GM19328 (cell line): ENCODE measurements around the gene LRRC63.
A peak's percentile ranks its signal among the peaks of the same experiment; 100 is the strongest.
"Not testable (repeated sequence)": the region's sequence is repeated elsewhere in the genome, so short reads cannot be mapped to it uniquely, and the experiment has no call there.

Source experiments
- ATAC-seq: cut with Tn5 transposase; IDR thresholded peaks from one replicate; pipeline ENCODE4 v1.9.1; 2021; ENCODE audit warnings: mild to moderate bottlenecking, moderate library complexity; ENCODE audit not compliant: unreplicated experiment

The LRRC63 gene

DNA sequence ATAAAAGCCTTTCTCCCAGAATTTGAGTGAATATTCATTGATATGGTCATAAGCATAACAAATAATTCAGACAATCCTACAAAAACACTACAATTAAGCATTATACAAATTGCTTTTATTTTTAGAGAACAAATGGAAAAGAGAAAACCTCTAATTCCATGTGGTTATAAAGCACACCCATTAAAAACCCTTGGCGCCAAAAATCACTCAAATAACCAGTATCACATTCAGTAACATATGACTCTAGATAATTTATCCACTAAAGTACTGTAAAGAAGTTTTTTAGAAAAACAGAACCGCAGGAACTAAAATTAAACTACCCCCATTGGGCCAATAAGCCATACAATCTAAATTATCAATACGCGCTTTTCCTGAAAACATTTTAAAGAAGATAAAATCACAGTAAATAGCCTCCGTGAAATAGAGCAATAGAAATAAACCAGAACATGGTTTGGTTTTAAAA, 30.3 kb upstream of the LRRC63 start:
- ATAC-seq: no peak

DNA sequence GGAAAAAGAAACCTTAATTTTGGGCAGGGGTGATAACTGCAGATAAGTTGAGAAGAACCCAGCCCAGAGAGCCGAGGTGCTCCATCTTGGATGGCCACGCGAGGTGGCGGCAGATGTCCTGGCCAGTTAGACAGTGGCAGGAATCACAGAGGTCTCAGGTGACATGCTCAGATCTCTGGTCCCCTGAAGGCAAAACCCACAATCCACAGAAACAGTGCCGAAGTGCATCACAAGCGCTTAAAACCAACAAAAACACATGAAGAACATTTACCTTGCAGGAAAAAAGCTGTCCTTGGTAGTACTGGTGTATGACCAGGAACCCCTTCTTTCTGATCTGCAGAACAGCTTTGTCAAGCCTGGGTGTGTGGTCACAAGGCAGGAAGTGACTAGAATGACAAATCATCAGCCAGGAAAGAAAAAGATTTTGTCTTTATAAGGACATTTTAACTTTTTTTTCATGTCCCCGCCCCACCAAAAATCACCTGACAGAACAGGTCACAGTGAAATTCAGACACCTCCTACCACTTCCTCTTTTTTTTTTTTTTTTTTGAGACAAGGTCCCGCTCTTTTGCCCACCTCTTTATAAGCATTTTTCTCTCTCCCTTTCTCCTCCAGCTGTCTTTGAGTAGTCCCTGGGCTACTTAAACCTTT, 29.8 kb upstream of the LRRC63 start, which contains the start of gene LCP1:
Gene LCP1, minus strand, starts transcription at position 338 of the 651 bp plus-strand sequence. CDS start 22,515 bp downstream, outside the sequence.
- ATAC-seq: peak; percentile 63

DNA sequence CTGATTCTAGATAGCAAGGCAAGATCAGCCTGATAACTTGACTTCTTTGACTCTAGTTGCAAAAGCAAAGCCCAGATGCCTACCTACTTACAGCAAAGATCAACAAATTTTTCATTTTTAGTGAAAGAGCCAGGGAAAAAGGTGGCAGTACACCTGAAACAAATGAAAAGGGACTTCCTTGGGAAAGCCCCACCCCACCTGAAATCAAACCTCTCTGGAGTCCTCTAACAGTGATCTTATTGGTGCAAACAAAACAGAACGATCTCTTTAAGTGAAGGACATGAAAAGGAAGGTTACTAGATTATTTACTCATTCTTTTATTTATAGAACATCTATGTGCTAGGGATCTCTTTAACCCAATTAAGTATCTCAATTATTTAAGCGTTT, 29.2 kb upstream of the LRRC63 start:
- no peak for ATAC-seq

DNA sequence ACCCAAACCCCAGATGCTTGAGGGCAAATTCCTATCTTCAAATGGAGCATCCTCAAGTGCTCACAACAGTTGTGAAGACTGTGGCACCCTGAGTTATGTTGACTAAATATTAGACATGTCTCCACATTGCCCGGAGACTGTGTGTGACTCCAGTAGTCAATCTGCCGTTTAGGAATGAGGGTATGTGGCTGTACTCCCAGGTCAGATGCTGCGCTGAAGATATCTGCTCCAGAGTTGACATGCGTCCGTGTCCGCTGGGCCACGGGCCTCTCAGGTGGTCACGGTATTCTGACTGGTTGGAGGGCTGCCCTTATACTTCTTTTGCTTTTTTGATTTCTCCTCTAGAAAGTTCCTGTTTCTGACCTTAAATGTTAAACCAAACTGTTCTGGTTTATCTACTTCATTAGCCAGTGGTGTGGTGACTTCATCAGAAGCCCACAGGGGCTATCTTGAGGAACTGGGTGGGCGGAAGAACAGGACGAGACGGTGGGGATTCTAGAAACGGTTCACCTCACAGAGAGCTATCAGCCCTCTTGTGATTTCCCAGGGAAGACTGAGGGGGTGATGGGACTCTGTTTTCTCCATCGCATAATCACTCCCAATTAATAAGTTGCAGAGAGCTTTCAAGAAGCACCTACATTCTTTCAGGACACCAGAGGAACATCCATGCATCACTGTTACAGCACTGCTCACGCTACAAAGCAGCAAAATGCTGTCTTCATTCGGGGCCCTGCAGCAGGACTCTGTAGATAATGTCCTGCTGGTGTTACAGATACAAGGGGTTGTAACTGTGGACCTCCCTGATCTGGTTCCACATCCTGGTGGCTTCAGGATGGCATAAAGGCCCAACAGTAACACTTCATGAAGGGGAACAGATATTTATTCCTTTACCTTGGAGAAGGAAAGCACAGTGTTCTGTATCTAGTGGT, 28.4 kb upstream of the LRRC63 start:
- ATAC-seq: no peak

DNA sequence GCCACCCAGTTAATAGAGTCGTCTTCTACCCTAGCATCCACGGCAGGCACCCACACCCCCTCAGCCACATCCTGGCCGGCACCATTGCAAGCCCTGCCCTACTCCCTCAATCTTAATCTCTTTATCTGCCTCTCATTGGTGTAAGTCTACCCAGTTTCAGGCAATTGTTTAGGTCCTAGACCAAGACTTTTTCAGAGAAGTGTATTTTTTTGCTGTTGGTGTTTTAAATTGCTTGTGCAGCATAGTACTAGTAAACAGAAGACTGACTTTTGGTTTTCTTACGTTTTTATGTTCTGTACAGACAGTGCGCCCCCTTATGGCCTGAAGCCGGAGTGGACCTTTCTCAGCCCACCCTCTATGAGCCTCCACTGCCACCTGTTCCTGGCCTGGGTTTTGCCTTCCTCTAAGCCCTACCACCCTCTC, 27.4 kb upstream of the LRRC63 start:
- peak; percentile 39 for ATAC-seq

DNA sequence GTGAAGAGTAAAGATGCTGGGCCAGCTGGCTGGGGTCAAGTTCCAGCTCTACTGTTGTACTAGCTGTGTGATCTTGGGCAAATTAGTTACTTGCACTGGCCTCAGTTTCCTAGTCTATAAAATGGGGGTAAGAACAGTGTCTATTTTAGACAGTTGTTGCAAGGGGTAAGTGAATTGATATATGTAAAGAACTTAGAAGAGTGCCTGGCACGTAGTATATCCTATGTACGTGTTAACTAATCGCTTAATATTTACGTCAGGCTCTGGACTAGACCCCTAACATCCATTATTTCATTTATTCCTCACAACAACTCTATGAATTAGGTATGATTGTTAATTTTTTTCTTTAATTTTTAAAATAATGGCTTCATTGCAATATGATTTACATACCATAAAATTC, 26.1 kb upstream of the LRRC63 start:
- no peak for ATAC-seq

DNA sequence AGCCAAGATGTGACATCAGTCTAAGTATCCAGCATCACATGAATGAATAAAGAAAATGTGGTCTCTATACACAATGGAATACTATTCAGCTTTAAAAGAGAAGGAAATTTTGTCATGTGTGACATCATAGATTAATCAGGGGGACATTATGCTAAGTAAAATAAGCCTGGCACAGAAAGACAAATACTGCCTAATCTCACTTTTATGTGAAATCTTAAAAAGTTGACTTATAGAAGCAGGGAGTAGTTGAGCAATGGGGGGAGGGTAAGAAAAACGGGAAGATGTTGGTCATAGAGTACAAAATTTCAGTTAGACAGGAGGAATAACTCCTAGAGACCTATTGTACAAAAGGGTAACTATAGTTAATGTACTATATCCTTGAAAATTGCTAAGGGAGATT, 19.3 kb upstream of the LRRC63 start:
- no peak for ATAC-seq

DNA sequence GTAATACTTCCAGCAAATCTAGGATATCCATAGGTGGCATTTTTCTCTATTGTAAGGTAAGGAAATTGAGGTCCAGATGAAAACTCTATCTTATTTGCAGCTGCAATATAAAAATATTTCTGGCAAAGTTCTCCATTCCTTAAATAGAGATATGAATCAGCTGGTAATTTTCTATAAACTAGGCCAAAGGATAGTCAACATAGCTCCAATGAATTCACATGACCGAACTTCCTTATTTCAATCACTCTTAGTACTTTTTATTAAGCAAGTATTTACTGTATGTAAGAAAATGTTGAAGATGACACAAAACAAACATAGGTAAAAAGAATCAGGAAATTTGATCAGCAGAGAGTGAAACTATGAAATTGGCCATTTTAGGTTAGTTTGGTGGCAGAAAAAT, 16.7 kb upstream of the LRRC63 start:
- ATAC-seq: no peak

DNA sequence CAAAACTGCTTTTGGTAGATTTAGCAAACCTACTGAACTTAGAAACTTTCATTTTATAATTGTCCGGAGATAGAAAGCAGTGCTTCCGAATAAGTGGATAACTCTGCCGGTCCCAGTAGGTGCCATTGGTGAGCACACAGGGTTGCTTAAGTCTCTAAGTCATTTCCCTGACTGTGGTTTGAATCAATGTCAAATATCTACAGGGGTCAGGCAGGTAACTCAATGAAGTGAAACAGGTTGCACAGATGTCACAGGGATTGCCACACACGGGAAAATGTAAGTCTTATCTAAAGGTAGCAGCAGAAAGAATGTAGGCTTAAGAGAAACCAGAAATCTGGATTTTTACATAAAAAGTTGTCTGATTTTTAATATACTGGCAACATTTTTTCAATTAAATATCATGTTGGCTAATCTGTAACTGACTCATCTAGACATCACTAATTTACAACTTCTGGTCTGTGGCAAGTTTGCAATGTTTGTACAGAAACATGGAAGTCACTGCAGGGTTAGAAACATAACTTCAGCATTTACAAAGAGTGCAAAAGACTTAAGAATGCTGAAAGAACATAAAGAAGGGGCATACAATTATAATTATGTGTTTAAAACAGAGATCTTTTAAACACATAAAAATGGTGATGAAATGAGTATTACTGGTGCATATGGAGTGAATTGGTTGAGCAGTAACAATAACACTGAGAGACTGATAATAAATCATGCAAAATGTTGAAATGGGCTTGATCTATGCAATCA, 14.3 kb upstream of the LRRC63 start:
- no peak for ATAC-seq

DNA sequence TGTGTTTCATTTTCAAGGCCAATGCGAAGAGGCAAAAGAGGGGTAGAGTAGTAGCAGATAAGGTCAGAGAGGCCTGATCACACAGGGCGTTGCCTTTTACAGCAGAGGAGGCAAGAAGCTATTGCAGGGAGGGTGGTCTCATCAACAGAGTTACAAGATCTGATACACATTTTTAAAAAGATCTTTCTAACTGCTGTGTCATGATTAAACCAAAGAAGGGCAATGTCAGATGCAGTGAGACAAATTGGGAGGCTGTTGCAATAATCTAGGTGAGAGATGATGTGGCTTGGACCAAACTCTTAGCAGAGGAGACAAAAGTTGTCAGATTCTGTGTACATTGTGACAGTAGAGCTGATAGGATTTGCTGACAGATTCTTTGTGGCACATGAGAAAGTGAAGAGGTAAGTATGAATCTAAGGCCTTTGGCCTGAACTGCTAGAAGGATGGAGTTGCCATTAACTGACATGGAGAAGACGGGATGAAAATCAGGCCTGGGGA, 13.0 kb upstream of the LRRC63 start:
- no peak for ATAC-seq

DNA sequence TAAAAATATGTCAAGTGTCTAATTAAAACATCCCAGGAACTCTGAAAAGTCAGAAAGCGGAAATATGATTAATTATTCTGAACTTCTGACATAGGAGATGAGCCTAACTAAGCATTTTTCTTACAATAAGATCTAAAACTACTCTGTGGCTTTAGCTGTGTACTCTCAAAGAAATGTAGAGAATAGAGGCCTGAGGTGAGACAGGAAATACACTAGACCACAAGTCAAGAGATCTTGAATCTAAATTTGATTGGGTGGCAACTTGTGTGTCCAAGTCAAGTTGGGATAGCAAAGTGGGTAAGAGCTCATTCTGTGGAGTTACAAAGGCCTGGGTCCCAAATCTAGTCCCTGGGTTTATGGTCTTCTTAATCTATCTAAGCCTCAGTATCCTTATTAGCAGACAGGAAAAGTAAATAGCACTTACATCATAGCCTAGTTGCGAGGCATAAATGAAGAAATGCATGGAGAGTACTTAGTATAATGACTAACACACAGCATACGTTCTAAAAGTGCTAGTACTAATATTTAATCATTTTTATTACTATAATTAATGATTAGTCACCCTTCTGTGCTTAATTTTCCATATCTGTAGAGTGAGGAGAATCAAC, 9.4 kb upstream of the LRRC63 start:
- no peak for ATAC-seq

DNA sequence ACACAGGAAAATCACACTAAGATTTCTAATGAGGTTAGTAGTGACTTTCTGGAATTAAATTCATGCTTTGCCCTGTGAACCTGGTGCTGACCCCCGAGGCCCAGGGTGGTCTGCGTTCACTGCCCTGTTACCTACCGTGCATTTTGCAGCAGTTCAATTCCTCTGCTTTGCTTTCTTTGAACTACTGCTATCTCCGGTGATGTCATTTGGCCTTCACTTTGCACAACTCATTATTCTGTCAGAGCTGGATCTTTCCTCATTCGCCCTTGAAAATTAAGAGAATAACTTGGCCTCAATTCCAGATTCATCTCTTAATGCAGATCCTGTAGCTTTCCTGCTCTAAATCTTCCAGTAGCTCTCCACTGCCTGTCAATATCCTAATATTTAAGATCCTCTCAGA, 8.8 kb upstream of the LRRC63 start:
- ATAC-seq: no peak

DNA sequence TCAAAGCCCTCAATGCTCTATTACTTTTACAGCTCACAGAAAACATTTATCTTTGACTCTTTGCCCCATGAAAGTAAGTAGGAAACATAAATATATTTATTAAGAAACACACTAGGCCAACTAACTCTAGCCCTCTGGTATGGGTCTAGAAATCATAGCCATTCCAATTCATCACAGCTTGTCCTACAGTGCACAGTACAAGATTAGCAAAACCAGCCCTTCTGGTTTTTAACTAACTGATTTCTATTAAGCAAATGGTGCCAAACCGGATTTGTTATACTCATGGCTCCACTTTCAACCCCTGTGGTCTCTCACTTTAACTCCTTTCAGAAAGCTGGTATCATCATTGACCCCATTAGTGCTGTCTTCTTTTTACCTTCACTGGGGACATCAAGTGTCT, 5.6 kb upstream of the LRRC63 start:
- ATAC-seq: no peak

DNA sequence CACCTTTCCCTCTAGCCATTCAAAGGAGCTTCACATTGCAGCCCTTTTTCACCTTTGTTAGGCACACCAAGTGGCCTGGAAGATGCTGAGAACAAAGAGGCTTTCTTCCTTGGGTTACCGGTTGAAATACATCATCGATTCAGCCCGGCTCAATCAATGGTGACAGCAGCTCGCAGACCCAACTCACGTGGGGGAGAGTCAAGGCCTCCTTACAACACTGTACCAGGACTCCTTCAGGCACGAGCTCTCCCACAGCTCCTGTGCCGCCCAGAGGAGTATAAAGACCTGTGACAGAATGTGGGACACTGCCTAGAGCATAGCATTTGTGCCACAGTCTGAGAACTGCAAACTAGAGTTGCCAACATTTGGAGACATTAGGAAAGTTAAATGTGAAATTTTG, 3.9 kb upstream of the LRRC63 start:
- no peak for ATAC-seq

DNA sequence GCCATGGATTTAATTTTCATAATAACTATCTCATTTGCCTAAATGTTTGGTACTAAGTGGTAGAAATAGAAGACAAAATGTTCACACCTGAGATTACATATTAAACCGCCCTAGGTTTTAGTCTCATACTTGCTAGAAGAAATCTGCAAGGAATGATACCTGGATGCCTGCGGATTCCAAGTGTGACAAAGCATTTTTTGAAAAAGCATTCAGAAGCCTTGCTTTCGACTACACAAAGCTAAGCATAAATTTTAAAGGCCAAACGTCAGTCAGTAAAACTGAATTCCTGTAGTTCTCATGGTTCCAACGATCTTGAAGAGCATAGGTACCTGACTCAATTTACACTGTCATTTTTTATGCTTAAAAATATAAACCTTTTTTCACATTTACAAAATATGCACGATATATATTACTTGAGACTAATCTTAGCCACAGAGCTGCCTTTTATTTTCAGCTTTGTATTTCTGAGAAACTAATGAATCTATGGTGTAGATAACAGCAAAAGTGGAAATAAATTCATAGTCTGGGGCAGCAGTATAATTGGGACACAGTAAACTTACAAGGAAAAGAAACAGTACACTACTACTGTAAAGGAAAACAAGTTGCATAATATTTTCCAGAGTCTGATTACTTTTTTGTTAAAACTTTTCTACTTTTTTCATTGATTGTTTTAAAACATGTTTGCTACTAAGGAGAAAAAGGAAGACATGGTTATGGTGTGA, 1.2 kb upstream of the LRRC63 start:
- no peak for ATAC-seq

DNA sequence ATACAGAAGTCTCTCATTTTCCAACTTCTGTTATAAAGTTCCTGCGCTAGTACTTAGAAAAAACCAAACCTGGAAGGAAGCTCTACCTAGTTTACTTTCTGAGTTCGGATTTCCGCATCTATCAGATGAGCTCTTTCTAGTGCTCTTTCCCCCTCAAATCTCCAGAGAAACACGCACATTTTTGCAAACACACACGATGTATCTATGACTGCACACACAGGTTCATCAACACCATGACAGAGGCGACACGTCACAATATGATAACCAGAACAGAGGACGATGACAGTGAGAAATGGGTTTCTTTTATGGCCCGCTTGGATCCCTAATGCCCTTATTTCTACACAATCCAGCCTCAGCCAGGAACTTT, 629 bp upstream of the LRRC63 start:
- ATAC-seq: no peak

DNA sequence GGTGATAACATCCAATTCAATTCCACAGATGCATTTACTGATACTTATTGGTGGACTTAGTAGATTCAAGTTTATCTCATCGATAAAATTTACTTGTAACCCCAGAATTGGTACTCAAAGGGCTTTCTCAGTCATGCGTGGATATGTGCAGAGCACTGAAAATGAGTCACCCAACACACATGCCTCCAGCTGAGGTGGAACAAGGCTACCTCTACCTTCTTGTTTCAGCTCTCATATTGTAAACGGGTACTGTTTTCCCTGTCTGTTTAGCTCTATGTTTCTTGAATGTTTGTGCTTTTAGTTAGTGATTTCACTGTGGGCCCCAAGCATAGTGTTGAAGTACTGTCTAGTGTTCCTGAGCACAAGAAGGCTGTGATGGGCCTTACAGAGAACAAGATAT, 1.5 kb downstream of the LRRC63 start:
- no peak for ATAC-seq

DNA sequence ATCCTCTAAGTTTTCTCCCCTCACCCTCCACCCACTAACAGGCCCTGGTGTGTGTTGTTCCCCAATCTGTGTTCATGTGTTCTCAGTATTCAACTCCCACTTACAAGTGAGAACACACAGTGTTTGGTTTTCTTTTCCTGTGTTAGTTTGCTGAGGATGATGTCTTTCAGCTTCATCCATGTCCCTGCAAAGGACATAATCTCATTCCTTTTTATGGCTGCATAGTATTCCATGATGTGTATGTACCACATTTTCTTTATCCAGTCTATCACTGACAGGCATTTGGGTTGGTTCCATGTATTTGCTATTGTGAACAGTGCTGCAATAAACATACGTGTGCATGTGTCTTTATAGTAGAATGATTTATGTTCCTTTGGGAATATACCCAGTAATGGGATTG, 3.0 kb downstream of the LRRC63 start:
- ATAC-seq: not testable (repeated sequence)

DNA sequence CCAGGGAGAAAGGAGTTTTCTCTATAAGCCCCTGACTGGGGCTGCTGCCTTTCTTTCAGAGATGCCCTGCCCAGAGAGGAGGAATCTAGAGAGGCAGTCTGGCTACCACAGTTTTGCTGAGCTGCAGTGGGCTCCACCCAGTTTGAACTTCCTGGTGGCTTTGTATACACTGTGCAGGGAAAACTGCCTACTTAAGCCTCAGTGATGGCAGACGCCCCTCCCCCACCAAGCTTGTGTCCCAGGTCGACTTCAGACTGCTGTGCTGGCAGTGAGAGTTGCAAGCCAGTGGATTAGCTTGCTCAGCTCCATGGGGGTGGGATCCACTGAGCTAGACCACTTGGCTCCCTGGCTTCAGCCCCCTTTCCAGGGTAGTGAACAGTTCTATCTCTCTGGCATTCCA, 8.5 kb downstream of the LRRC63 start:
- not testable (repeated sequence) for ATAC-seq

DNA sequence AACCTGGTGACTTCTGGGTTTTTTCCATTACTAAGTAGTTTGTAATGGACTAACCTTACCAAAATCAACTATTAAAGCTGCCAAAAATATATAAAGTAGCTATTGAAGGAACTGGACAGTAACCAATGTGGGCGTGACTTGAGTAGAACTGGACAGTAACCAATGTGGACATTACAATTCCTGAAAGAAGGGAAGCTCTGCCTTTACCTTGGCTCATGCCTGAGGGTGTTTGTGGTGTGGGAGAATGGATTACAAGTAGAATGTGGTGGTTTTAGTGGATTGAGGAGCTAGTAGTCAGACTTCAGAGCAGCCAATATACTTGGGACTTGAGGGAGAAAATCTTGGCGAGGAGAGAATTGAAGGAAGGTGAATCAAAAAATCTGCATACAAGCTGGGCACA, 17.5 kb downstream of the LRRC63 start:
- no peak for ATAC-seq
